Measurements from ENCODE around the gene UPK3A.

- TF ChIP-seq CTCF (IDR thresholded peaks at IDR 0.05) (no peak), POLR2AphosphoS5 (IDR thresholded peaks at IDR 0.05) (no peak), POLR2A (IDR thresholded peaks at IDR 0.05) (no peak)
Observed at GRCh38 chr22:45262931-45263462, 21.8 kb upstream of the UPK3A start.

Data from gastroesophageal sphincter (tissue), 3 donors.